H9 (cell line): ENCODE data around the gene PPP1R12B. TPM values are rescaled to one million over a fixed set of nuclear protein-coding genes. Genes with fewer than 3 reads are reported as not detected.

Experiments
- DNase-seq: peaks from one replicate; pipeline ENCODE4 v3.0.0-alpha.2; 2017
- H2AFZ ChIP-seq: one replicate; pipeline ENCODE4 v1.6.1; 2013; ENCODE audit warnings: mild to moderate bottlenecking, low read length, control low read depth, moderate library complexity
- H2AK5ac ChIP-seq: 2 replicates; pipeline ENCODE4 v1.6.1; 2013; ENCODE audit warnings: low read length, control low read depth, mixed read lengths; ENCODE audit not compliant: insufficient read length
- H2BK120ac ChIP-seq: one replicate; pipeline ENCODE4 v1.6.1; 2013; ENCODE audit warnings: low read depth, mild to moderate bottlenecking, low read length, control low read depth, inconsistent platforms; ENCODE audit not compliant: poor library complexity, severe bottlenecking
- H2BK12ac ChIP-seq: 2 replicates; pipeline ENCODE4 v1.6.1; 2013; ENCODE audit warnings: low read length, control low read depth, mixed read lengths, low read depth; ENCODE audit not compliant: insufficient read length
- H2BK15ac ChIP-seq: 2 replicates; pipeline ENCODE4 v1.6.1; 2013; ENCODE audit warnings: low read depth, low read length, control low read depth
- H2BK20ac ChIP-seq: one replicate; pipeline ENCODE4 v1.6.1; 2013; ENCODE audit warnings: low read depth, mild to moderate bottlenecking, low read length, control low read depth, inconsistent platforms; ENCODE audit not compliant: poor library complexity, severe bottlenecking
- H2BK5ac ChIP-seq: 2 replicates; pipeline ENCODE4 v1.6.1; 2013; ENCODE audit warnings: low read length, control low read depth, mixed read lengths; ENCODE audit not compliant: insufficient read length
- H3K14ac ChIP-seq: 2 replicates; pipeline ENCODE4 v1.6.1; 2013; ENCODE audit warnings: low read length, control low read depth; ENCODE audit not compliant: insufficient read depth
- H3K18ac ChIP-seq: 2 replicates; pipeline ENCODE4 v1.6.1; 2013; ENCODE audit warnings: low read depth, mild to moderate bottlenecking, mixed read lengths, low read length, control low read depth; ENCODE audit not compliant: insufficient read length
- H3K23ac ChIP-seq: 2 replicates; pipeline ENCODE4 v1.6.1; 2013; ENCODE audit warnings: low read length, control low read depth, mixed read lengths, low read depth; ENCODE audit not compliant: insufficient read length
- H3K23me2 ChIP-seq: 2 replicates; pipeline ENCODE4 v1.6.1; 2013; ENCODE audit warnings: low read depth, mild to moderate bottlenecking, mixed read lengths, low read length, control low read depth; ENCODE audit not compliant: insufficient read length, poor library complexity, severe bottlenecking
- H3K27ac ChIP-seq: 2 replicates; pipeline ENCODE4 v1.5.1; 2013; ENCODE audit warnings: low read length, control low read depth, mixed read lengths, low read depth; ENCODE audit not compliant: insufficient read length
- H3K27me3 ChIP-seq: 2 replicates; pipeline ENCODE4 v1.6.1; 2013; ENCODE audit warnings: low read length, control low read depth, inconsistent platforms; ENCODE audit not compliant: insufficient read depth
- H3K4ac ChIP-seq: 2 replicates; pipeline ENCODE4 v1.6.1; 2013; ENCODE audit warnings: low read depth, mild to moderate bottlenecking, control low read depth, inconsistent platforms, low read length, moderate library complexity
- H3K4me1 ChIP-seq: 2 replicates; pipeline ENCODE4 v1.6.1; 2013; ENCODE audit warnings: low read length, control low read depth, inconsistent platforms; ENCODE audit not compliant: insufficient read depth
- H3K4me2 ChIP-seq: 2 replicates; pipeline ENCODE4 v1.6.1; 2013; ENCODE audit warnings: low read length, control low read depth, mixed read lengths; ENCODE audit not compliant: insufficient read length, insufficient read depth
- H3K56ac ChIP-seq: 2 replicates; pipeline ENCODE4 v1.6.1; 2013; ENCODE audit warnings: low read depth, mild to moderate bottlenecking, mixed read lengths, low read length, control low read depth; ENCODE audit not compliant: insufficient read length
- H3K79me1 ChIP-seq: 2 replicates; pipeline ENCODE4 v1.6.1; 2013; ENCODE audit warnings: low read depth, mild to moderate bottlenecking, moderate library complexity, low read length, control low read depth, inconsistent platforms; ENCODE audit not compliant: insufficient read depth, poor library complexity, severe bottlenecking
- H3K79me2 ChIP-seq: 2 replicates; pipeline ENCODE4 v1.6.1; 2013; ENCODE audit warnings: low read length, control low read depth, inconsistent platforms; ENCODE audit not compliant: insufficient read depth
- H3K9ac ChIP-seq: 2 replicates; pipeline ENCODE4 v1.6.1; 2013; ENCODE audit warnings: low read length, control low read depth, mixed read lengths; ENCODE audit not compliant: insufficient read length; ENCODE audit errors: extremely low read depth
- H3K9me3 ChIP-seq: one replicate; pipeline ENCODE4 v1.6.1; 2013; ENCODE audit warnings: low read depth, low read length, inconsistent platforms; ENCODE audit not compliant: control insufficient read depth
- H3T11ph ChIP-seq: one replicate; pipeline ENCODE4 v1.6.1; 2013; ENCODE audit warnings: mild to moderate bottlenecking, low read length, control low read depth, inconsistent platforms
- H4K20me1 ChIP-seq: one replicate; pipeline ENCODE4 v1.6.1; 2013; ENCODE audit not compliant: control insufficient read depth, insufficient read length, insufficient read depth
- H4K5ac ChIP-seq: 2 replicates; pipeline ENCODE4 v1.6.1; 2013; ENCODE audit warnings: low read depth, mild to moderate bottlenecking, mixed read lengths, low read length, control low read depth; ENCODE audit not compliant: insufficient read length
- H4K8ac ChIP-seq: replicated peaks from 2 replicates; pipeline ENCODE4 v1.6.1; 2013; ENCODE audit warnings: low read length, control low read depth, mixed read lengths, low read depth; ENCODE audit not compliant: insufficient read length
- H4K91ac ChIP-seq: 2 replicates; pipeline ENCODE4 v1.6.1; 2013; ENCODE audit warnings: low read depth, mild to moderate bottlenecking, moderate library complexity, mixed read lengths, low read length, control low read depth; ENCODE audit not compliant: insufficient read length
- H3K27ac Mint-ChIP-seq, 3 experiments: 2 replicates in 2 of 3; 3 replicates in 1 of 3; pipeline ENCODE4 v1.8.0; 2020 to 2021; ENCODE audit warnings: mixed read lengths in 3 of 3, mild to moderate bottlenecking in 1 of 3, moderate library complexity in 1 of 3
- H3K27me3 Mint-ChIP-seq: 2 replicates; pipeline ENCODE4 v1.8.0; 2021; ENCODE audit warnings: low read depth, mild to moderate bottlenecking, moderate library complexity, mixed read lengths
- H3K36me3 Mint-ChIP-seq, 3 experiments: 2 replicates in 2 of 3; 3 replicates in 1 of 3; pipeline ENCODE4 v1.8.0; 2020 to 2021; ENCODE audit warnings: low read depth in 3 of 3, mixed read lengths in 3 of 3; ENCODE audit not compliant: insufficient read depth in 1 of 3
- H3K4me1 Mint-ChIP-seq, 2 experiments: 2 replicates each; pipeline ENCODE4 v1.8.0; 2020; ENCODE audit warnings: mixed read lengths in 2 of 2
- H3K4me3 Mint-ChIP-seq, 2 experiments: 2 replicates in 1 of 2; 3 replicates in 1 of 2; pipeline ENCODE4 v1.8.0; 2020 to 2021; ENCODE audit warnings: mild to moderate bottlenecking in 2 of 2, mixed read lengths in 2 of 2, moderate library complexity in 1 of 2
- H3K9me3 Mint-ChIP-seq, 2 experiments: 2 replicates in 1 of 2; 3 replicates in 1 of 2; pipeline ENCODE4 v1.8.0; 2020; ENCODE audit warnings: mild to moderate bottlenecking in 2 of 2, mixed read lengths in 2 of 2, moderate library complexity in 1 of 2
- total RNA-seq: library from RNA; stranded (reverse); gene quantifications from 2 replicates; pipeline ENCODE4 v1.2.1, GENCODE V29; 2021
- TF ChIP-seq, protein P1 (sequence below): fragments of 200-600 bp; sonication (generic); conservative IDR thresholded peaks from 3 replicates; pipeline ENCODE4 v1.8.0; 2021; ENCODE audit warnings: antibody characterized with exemption, mild to moderate bottlenecking

PPP1R12B gene
- total RNA-seq, 1 experiment from 2014 or later: 12.9 TPM

DNA sequence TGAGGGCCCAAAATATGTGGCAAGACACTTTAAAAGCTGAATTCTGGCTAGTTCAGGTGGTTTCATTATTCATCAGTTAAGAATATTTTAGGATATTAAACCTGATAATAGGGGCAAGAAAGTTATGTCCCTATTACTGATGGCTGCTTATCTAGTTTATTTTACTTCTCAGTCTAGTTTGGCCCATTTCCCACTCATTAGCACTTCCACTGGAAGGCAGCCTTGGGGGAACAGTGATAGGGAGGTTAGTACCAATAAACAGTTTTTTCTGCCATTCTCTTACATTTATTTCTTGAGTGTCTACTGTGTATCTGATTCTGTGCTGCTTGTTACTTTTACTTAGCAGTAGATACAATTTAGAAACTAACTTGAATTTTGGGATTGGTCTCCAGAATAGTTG, 9.0 kb downstream of the PPP1R12B start:
- Histone ChIP-seq H4K5ac (no peak overlapping the region), H3K27ac (no peak overlapping the region), H3K9ac (no peak overlapping the region), H4K8ac (no peak overlapping the region), H3K14ac (no peak overlapping the region), H3K23me2 (peaks cover 6% of the 10 kb centered on the region), H2BK12ac (no peak overlapping the region), H2BK5ac (no peak overlapping the region), H3K27me3 (no peaks in the 10 kb centered on the region), H2BK20ac (no peak overlapping the region), H4K91ac (no peak overlapping the region), H3K4me2 (no peak overlapping the region), H3K23ac (no peak overlapping the region), H3T11ph (no peak overlapping the region), H3K79me1 (no peaks in the 10 kb centered on the region), H2AFZ (no peak overlapping the region), H3K18ac (no peak overlapping the region), H2BK15ac (no peak overlapping the region), H3K56ac (no peak overlapping the region), H2AK5ac (no peak overlapping the region), H3K4me1 (peaks cover 3% of the 10 kb centered on the region; the same call in 1 of the 2 replicates), H4K20me1 (no peaks in the 10 kb centered on the region), H3K9me3 (no peaks in the 10 kb centered on the region), H3K4ac (no peak overlapping the region), H2BK120ac (no peak overlapping the region), H3K79me2 (peaks cover 3% of the 10 kb centered on the region; the same call in 1 of the 2 replicates)
- H3K27ac Mint-ChIP-seq: no peak overlapping the region
- peaks cover 0 to 9% (median 4%) of the 10 kb centered on the region in 3 experiments; a peak in 3 of 7 replicates for H3K36me3 Mint-ChIP-seq
- peaks cover 4 to 9% of the 10 kb centered on the region in 2 experiments; a peak in 4 of 5 replicates for H3K9me3 Mint-ChIP-seq
- no peaks in the 10 kb centered on the region for H3K27me3 Mint-ChIP-seq
- no peak overlapping the region for H3K4me3 Mint-ChIP-seq
- no peak for DNase-seq
- H3K4me1 Mint-ChIP-seq: peaks cover 28 to 29% of the 10 kb centered on the region in 2 experiments
- TF ChIP-seq, protein P1, sequence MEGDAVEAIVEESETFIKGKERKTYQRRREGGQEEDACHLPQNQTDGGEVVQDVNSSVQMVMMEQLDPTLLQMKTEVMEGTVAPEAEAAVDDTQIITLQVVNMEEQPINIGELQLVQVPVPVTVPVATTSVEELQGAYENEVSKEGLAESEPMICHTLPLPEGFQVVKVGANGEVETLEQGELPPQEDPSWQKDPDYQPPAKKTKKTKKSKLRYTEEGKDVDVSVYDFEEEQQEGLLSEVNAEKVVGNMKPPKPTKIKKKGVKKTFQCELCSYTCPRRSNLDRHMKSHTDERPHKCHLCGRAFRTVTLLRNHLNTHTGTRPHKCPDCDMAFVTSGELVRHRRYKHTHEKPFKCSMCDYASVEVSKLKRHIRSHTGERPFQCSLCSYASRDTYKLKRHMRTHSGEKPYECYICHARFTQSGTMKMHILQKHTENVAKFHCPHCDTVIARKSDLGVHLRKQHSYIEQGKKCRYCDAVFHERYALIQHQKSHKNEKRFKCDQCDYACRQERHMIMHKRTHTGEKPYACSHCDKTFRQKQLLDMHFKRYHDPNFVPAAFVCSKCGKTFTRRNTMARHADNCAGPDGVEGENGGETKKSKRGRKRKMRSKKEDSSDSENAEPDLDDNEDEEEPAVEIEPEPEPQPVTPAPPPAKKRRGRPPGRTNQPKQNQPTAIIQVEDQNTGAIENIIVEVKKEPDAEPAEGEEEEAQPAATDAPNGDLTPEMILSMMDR: no peak
